Smooth muscle cell (in vitro differentiated cells): ENCODE results near the gene UBE3D. TPM values are rescaled to one million over a fixed set of nuclear protein-coding genes. Genes with fewer than 3 reads are reported as not detected.
"Not testable (repeated sequence)": the region's sequence is repeated elsewhere in the genome, so short reads cannot be mapped to it uniquely, and the experiment has no call there.

ENCODE experiments used
- DNase-seq: peaks from one replicate; lab custom pipeline; 2025; ENCODE audit not compliant: unreplicated experiment; lab: John Stamatoyannopoulos, UW
- H2AFZ ChIP-seq: fragments of 200-600 bp; sonication (generic); 2 replicates; pipeline ENCODE4 v1.6.0; 2016; ENCODE audit warnings: antibody characterized with exemption, low read depth, mild to moderate bottlenecking
- H3F3A ChIP-seq: fragments of 200-600 bp; sonication (generic); 2 replicates; pipeline ENCODE4 v1.6.0; 2017; ENCODE audit warnings: antibody characterized with exemption, low read depth
- H3K27ac ChIP-seq: fragments of 200-600 bp; sonication (generic); 2 replicates; pipeline ENCODE4 v1.5.1; 2016; ENCODE audit warnings: low read depth, mild to moderate bottlenecking
- H3K27me3 ChIP-seq: fragments of 200-600 bp; sonication (generic); 2 replicates; pipeline ENCODE4 v1.6.1; 2016; ENCODE audit warnings: low read depth, mild to moderate bottlenecking
- H3K36me3 ChIP-seq: fragments of 200-600 bp; sonication (generic); 2 replicates; pipeline ENCODE4 v1.5.1; 2016; ENCODE audit warnings: low read depth
- H3K4me1 ChIP-seq: fragments of 200-600 bp; sonication (generic); 2 replicates; pipeline ENCODE4 v1.5.1; 2016; ENCODE audit warnings: low read depth
- H3K4me2 ChIP-seq: fragments of 200-600 bp; sonication (generic); 2 replicates; pipeline ENCODE4 v1.6.0; 2016; ENCODE audit warnings: mild to moderate bottlenecking
- H3K4me3 ChIP-seq: fragments of 200-600 bp; sonication (generic); 2 replicates; pipeline ENCODE4 v1.5.1; 2016; ENCODE audit warnings: mild to moderate bottlenecking
- H3K79me2 ChIP-seq: fragments of 200-600 bp; sonication (generic); 2 replicates; pipeline ENCODE4 v1.6.0; 2016; ENCODE audit warnings: low read depth, mild to moderate bottlenecking
- H3K9ac ChIP-seq: fragments of 200-600 bp; sonication (generic); 2 replicates; pipeline ENCODE4 v1.6.0; 2016; ENCODE audit warnings: low read depth
- H3K9me3 ChIP-seq: fragments of 200-600 bp; sonication (generic); replicated peaks from 2 replicates; pipeline ENCODE4 v1.5.1; 2016; ENCODE audit warnings: low read depth
- H4K20me1 ChIP-seq: fragments of 200-600 bp; sonication (generic); 2 replicates; pipeline ENCODE4 v1.6.0; 2016; ENCODE audit warnings: low read depth
- CTCF ChIP-seq: fragments of 200-600 bp; sonication (generic); IDR thresholded peaks from 2 replicates; pipeline ENCODE4 v1.5.1; 2017; ENCODE audit warnings: borderline replicate concordance, mild to moderate bottlenecking, antibody characterized with exemption; ENCODE audit not compliant: insufficient read depth, poor library complexity, severe bottlenecking
- WGBS: methylation state at CpG from one replicate; pipeline ENCODE4 v1.1.7; 2016; ENCODE audit warnings: low lambda C conversion rate; 5-methylcytosine and 5-hydroxymethylcytosine counted together
- polyA plus RNA-seq: library from polyadenylated mRNA; unstranded; fragments of >200 nt; fragmentation: Nextera tagmentation; extraction: Ambion mirVana; gene quantifications from 2 replicates; pipeline ENCODE4 v1.2.1, GENCODE V29; 2016
- total RNA-seq: library from RNA; depleted of rRNA; stranded (reverse); fragments of >200 nt; gene quantifications from 2 replicates; pipeline ENCODE4 v1.2.3, GENCODE V29; 2014

Gene UBE3D
- total and polyA plus RNA-seq, 2 experiments from 2014 or later: 2.1 to 6.1 TPM

- WGBS: 88% methylated on average over 4 of the region's 4 CpGs
- TF ChIP-seq CTCF: no peak
- Histone ChIP-seq H3K4me3 (no peak overlapping the region), H3K4me1 (no peaks in the 10 kb centered on the region), H3K4me2 (no peak overlapping the region), H4K20me1 (no peaks in the 10 kb centered on the region), H3K27me3 (no peaks in the 10 kb centered on the region), H3K79me2 (no peaks in the 10 kb centered on the region), H3K9me3 (no peaks in the 10 kb centered on the region), H2AFZ (no peak overlapping the region), H3K36me3 (no peaks in the 10 kb centered on the region), H3K27ac (no peak overlapping the region), H3K9ac (no peak overlapping the region), H3F3A (no peaks in the 10 kb centered on the region)
- DNase-seq: no peak
Observed at GRCh38 chr6:83019741-83020140, 45.9 kb downstream of the UBE3D start.

- not testable (repeated sequence) for H3K4me1 ChIP-seq, H3K9ac ChIP-seq, H3K4me3 ChIP-seq, H3K36me3 ChIP-seq, H3K27me3 ChIP-seq, H3K9me3 ChIP-seq, DNase-seq, H3K27ac ChIP-seq, H4K20me1 ChIP-seq, H3K79me2 ChIP-seq, H3K4me2 ChIP-seq, H3F3A ChIP-seq, H2AFZ ChIP-seq
- 93% methylated on average over 3 of the region's 3 CpGs for WGBS
Observed at GRCh38 chr6:83011131-83011530, 54.5 kb downstream of the UBE3D start.

- no peak overlapping the region for H3K4me2 ChIP-seq
- no peaks in the 10 kb centered on the region for H3K9me3 ChIP-seq
- H3K4me3 ChIP-seq: no peak overlapping the region
- H3K9ac ChIP-seq: no peak overlapping the region
- H4K20me1 ChIP-seq: no peaks in the 10 kb centered on the region
- no peak overlapping the region for H2AFZ ChIP-seq
- 86% methylated on average over 1 of the region's 1 CpG for WGBS
- no peak for DNase-seq
- no peak for TF ChIP-seq CTCF
- no peaks in the 10 kb centered on the region for H3K27me3 ChIP-seq
- no peak overlapping the region for H3K27ac ChIP-seq
- H3K4me1 ChIP-seq: no peaks in the 10 kb centered on the region
- H3F3A ChIP-seq: no peaks in the 10 kb centered on the region
- no peaks in the 10 kb centered on the region for H3K79me2 ChIP-seq
- H3K36me3 ChIP-seq: no peaks in the 10 kb centered on the region
Observed at GRCh38 chr6:83008626-83009025, 57.0 kb downstream of the UBE3D start.

- Histone ChIP-seq H3K4me2 (no peak overlapping the region), H3K27ac (no peak overlapping the region), H4K20me1 (no peaks in the 10 kb centered on the region), H3K27me3 (no peaks in the 10 kb centered on the region), H3K4me3 (no peak overlapping the region), H2AFZ (no peak overlapping the region), H3K79me2 (no peaks in the 10 kb centered on the region), H3K36me3 (no peaks in the 10 kb centered on the region), H3K4me1 (no peaks in the 10 kb centered on the region), H3K9me3 (no peaks in the 10 kb centered on the region), H3F3A (no peaks in the 10 kb centered on the region), H3K9ac (no peak overlapping the region)
- WGBS: 84% methylated on average over 2 of the region's 2 CpGs
- no peak for TF ChIP-seq CTCF
- DNase-seq: no peak
Observed at GRCh38 chr6:83006270-83006905, 59.3 kb downstream of the UBE3D start.
